Kidney (tissue), 14 donors: Measurements from ENCODE around the gene AGO1. TPM values are rescaled to one million over a fixed set of nuclear protein-coding genes. Genes with fewer than 3 reads are reported as not detected.

Experiments
- DNase-seq, 5 donors: peaks; one replicate each; pipeline ENCODE4 v3.0.0-alpha.2; 2013 to 2020
- FAIRE-seq: peaks from 2 replicates; lab custom pipeline; 2012; peaks lifted over from hg19 to GRCh38; lab: Jason Lieb, UNC
- H3K27ac ChIP-seq, 2 donors: one replicate each; pipeline ENCODE4 v1.7.0; 2013; ENCODE audit warnings: low read depth in 2 of 2, low read length in 2 of 2, inconsistent platforms in 1 of 2
- H3K27me3 ChIP-seq: one replicate; pipeline ENCODE4 v1.7.1; 2013; ENCODE audit warnings: low read length, inconsistent platforms; ENCODE audit not compliant: control insufficient read depth, insufficient read depth
- H3K36me3 ChIP-seq, 3 donors: one replicate each; pipeline versions ENCODE4 v1.7.0 to v1.7.1; 2013; ENCODE audit warnings: low read length in 3 of 3, control low read depth in 1 of 3, inconsistent platforms in 1 of 3; ENCODE audit not compliant: insufficient read depth in 3 of 3, control insufficient read depth in 2 of 3
- H3K4me1 ChIP-seq, 3 donors: one replicate each; pipeline versions ENCODE4 v1.7.0 to v1.7.1; 2013; ENCODE audit warnings: low read length in 3 of 3, inconsistent platforms in 1 of 3, low read depth in 1 of 3; ENCODE audit not compliant: control insufficient read depth in 2 of 3, insufficient read depth in 2 of 3
- H3K4me3 ChIP-seq, 3 donors: one replicate each; pipeline versions ENCODE4 v1.7.0 to v1.8.1; 2013; ENCODE audit warnings: low read length in 3 of 3, control low read depth in 1 of 3, inconsistent platforms in 1 of 3
- H3K9ac ChIP-seq, 3 donors: one replicate each; pipeline versions ENCODE4 v1.7.0 to v1.7.1; 2013; ENCODE audit warnings: low read length in 3 of 3, control low read depth in 1 of 3, inconsistent platforms in 1 of 3
- H3K9me3 ChIP-seq, 3 donors: one replicate each; pipeline versions ENCODE4 v1.7.0 to v1.7.1; 2013; ENCODE audit warnings: low read length in 3 of 3, control low read depth in 1 of 3, inconsistent platforms in 1 of 3; ENCODE audit not compliant: control insufficient read depth in 2 of 3, insufficient read depth in 1 of 3
- CTCF ChIP-seq: IDR thresholded peaks from 3 replicates; pipeline ENCODE4 v1.5.1; 2012; ENCODE audit warnings: mild to moderate bottlenecking, moderate library complexity, borderline replicate concordance; ENCODE audit not compliant: insufficient read depth; ENCODE audit errors: extremely low read depth
- intact Hi-C: fragments of 100-400 bp; cut with DNase I; formaldehyde crosslinking; loops from one replicate; pipeline ENCODE4 v1.11.1; 2022
- polyA plus RNA-seq: library from polyadenylated mRNA; stranded (reverse); fragments of 350-450 nt; fragmentation: Illumina TruSeq; extraction: RNeasy Lipid Tissue Mini Kit (QIAGEN cat#74804); gene quantifications from one replicate; pipeline ENCODE4 v1.2.3, GENCODE V29; 2014; ENCODE audit warnings: low read depth, low replicate concordance; ENCODE audit not compliant: insufficient read depth
- total RNA-seq: library from RNA; stranded (reverse); fragmentation: NEBNext Ultra II Directional; extraction: Animal tissue kit (Norgen Biotek cat#: 25700); gene quantifications from one replicate; pipeline ENCODE4 v1.2.1, GENCODE V29; 2021
- donor health status: control.
- donor health status: control.
- donor health status: control.
- donor health status: control.
- donor health status: control.
- donor health status: DM: yes; HTN: yes; CAD: no.
- donor health status: Normal renal cell carcinoma (clear cell type).

Gene AGO1
- total and polyA plus RNA-seq, 2 donors from 2014 or later: 3.3 to 21.4 TPM

- no peak for TF ChIP-seq CTCF
- no peak overlapping the region for H3K9ac ChIP-seq
- intact Hi-C loops: no loop called here
- H3K36me3 ChIP-seq: peaks cover 0 to 3% (median 0%) of the 10 kb centered on the region in 3 donors
- DNase-seq: peak in 4 of 5 donors; percentile 17 to 48 (median 26)
- no peak overlapping the region for H3K27ac ChIP-seq
- H3K4me1 ChIP-seq: peaks cover 0 to 9% (median 0%) of the 10 kb centered on the region in 3 donors
- no peaks in the 10 kb centered on the region for H3K9me3 ChIP-seq
- H3K4me3 ChIP-seq: no peak overlapping the region
- H3K27me3 ChIP-seq: no peaks in the 10 kb centered on the region
- FAIRE-seq: no peak
These were observed 3.1 kb downstream of the AGO1 start for GRCh38 chr1:35885961-35886558.

- no peaks in the 10 kb centered on the region for H3K27me3 ChIP-seq
- intact Hi-C loops: no loop called here
- no peak overlapping the region for H3K4me3 ChIP-seq
- no peak overlapping the region for H3K27ac ChIP-seq
- DNase-seq: no peak
- peaks cover 0 to 4% (median under 1%) of the 10 kb centered on the region in 3 donors for H3K36me3 ChIP-seq
- FAIRE-seq: no peak
- H3K4me1 ChIP-seq: peaks cover 0 to 9% (median 0%) of the 10 kb centered on the region in 3 donors
- no peak for TF ChIP-seq CTCF
- H3K9me3 ChIP-seq: no peaks in the 10 kb centered on the region
- no peak overlapping the region for H3K9ac ChIP-seq
These were observed 3.8 kb downstream of the AGO1 start for GRCh38 chr1:35886577-35887431.

- Histone ChIP-seq H3K9me3 (no peaks in the 10 kb centered on the region), H3K36me3 (peaks cover 0 to 8% (median 8%) of the 10 kb centered on the region in 3 donors), H3K27ac (no peak overlapping the region), H3K4me3 (no peak overlapping the region), H3K4me1 (peaks cover 0 to 9% (median 0%) of the 10 kb centered on the region in 3 donors), H3K9ac (no peak overlapping the region), H3K27me3 (no peaks in the 10 kb centered on the region)
- TF ChIP-seq CTCF: no peak
- intact Hi-C loops: no loop called here
- DNase-seq: no peak
- no peak for FAIRE-seq
These were observed 4.5 kb downstream of the AGO1 start for GRCh38 chr1:35887508-35887907.
